GM23248 (cell line): ENCODE results near the gene SLC4A3. TPM values are rescaled to one million over a fixed set of nuclear protein-coding genes. Genes with fewer than 3 reads are reported as not detected.

Experiments used
- DNase-seq: peaks from one replicate; pipeline ENCODE4 v3.0.0-alpha.2; 2015
- H2AFZ ChIP-seq: fragments of 200-600 bp; sonication (generic); 2 replicates; pipeline ENCODE4 v1.6.1; 2016; ENCODE audit warnings: antibody characterized with exemption
- H3F3A ChIP-seq: fragments of 200-600 bp; sonication (generic); 2 replicates; pipeline ENCODE4 v1.6.1; 2016; ENCODE audit warnings: mild to moderate bottlenecking, antibody characterized with exemption, mixed run types; ENCODE audit not compliant: insufficient read depth
- H3K27ac ChIP-seq: fragments of 200-600 bp; sonication (generic); 2 replicates; pipeline ENCODE4 v1.5.1; 2016; ENCODE audit warnings: mild to moderate bottlenecking
- H3K27me3 ChIP-seq: fragments of 200-600 bp; sonication (generic); replicated peaks from 2 replicates; pipeline ENCODE4 v1.6.1; 2016; ENCODE audit warnings: mild to moderate bottlenecking; ENCODE audit not compliant: insufficient read depth
- H3K36me3 ChIP-seq: fragments of 200-600 bp; sonication (generic); 2 replicates; pipeline ENCODE4 v1.6.1; 2016; ENCODE audit warnings: low read depth, mild to moderate bottlenecking
- H3K4me1 ChIP-seq: fragments of 200-600 bp; sonication (generic); 2 replicates; pipeline ENCODE4 v1.6.1; 2016; ENCODE audit warnings: mild to moderate bottlenecking; ENCODE audit not compliant: insufficient read depth
- H3K4me2 ChIP-seq: fragments of 200-600 bp; sonication (generic); one replicate; pipeline ENCODE4 v1.6.1; 2016; ENCODE audit warnings: mild to moderate bottlenecking; ENCODE audit not compliant: unreplicated experiment
- H3K4me3 ChIP-seq: fragments of 200-600 bp; sonication (generic); 2 replicates; pipeline ENCODE4 v1.5.1; 2016; ENCODE audit warnings: mild to moderate bottlenecking
- H3K79me2 ChIP-seq: fragments of 200-600 bp; sonication (generic); 2 replicates; pipeline ENCODE4 v1.6.1; 2016; ENCODE audit warnings: mild to moderate bottlenecking; ENCODE audit not compliant: insufficient read depth
- H3K9ac ChIP-seq: fragments of 200-600 bp; sonication (generic); 2 replicates; pipeline ENCODE4 v1.6.1; 2016; ENCODE audit warnings: mild to moderate bottlenecking
- H3K9me2 ChIP-seq: fragments of 200-600 bp; sonication (generic); 2 replicates; pipeline ENCODE4 v1.6.1; 2016; ENCODE audit warnings: mixed run types, mild to moderate bottlenecking, moderate library complexity; ENCODE audit not compliant: insufficient read depth
- H3K9me3 ChIP-seq: fragments of 200-600 bp; sonication (generic); one replicate; pipeline ENCODE4 v1.6.1; 2017; ENCODE audit warnings: low read depth
- H4K20me1 ChIP-seq: fragments of 200-600 bp; sonication (generic); 2 replicates; pipeline ENCODE4 v1.6.0; 2016; ENCODE audit not compliant: insufficient read depth
- EZH2 ChIP-seq: fragments of 200-600 bp; sonication (generic); IDR thresholded peaks from 2 replicates; pipeline ENCODE4 v1.6.1; 2018; ENCODE audit warnings: antibody characterized with exemption, mild to moderate bottlenecking; ENCODE audit not compliant: insufficient read depth, poor library complexity, severe bottlenecking
- EZH2phosphoT487 ChIP-seq: fragments of 200-600 bp; sonication (generic); IDR thresholded peaks from 2 replicates; pipeline ENCODE4 v1.6.1; 2018; ENCODE audit warnings: antibody characterized with exemption, moderate library complexity, mild to moderate bottlenecking, low read depth; ENCODE audit not compliant: insufficient read depth
- WGBS, 2 experiments: methylation state at CpG; one replicate each; pipeline ENCODE4 v1.1.6; 2015 to 2017; ENCODE audit warnings: low lambda C conversion rate in 2 of 2, low coverage in 1 of 2; ENCODE audit errors: missing lambda C conversion rate in 2 of 2; 5-methylcytosine and 5-hydroxymethylcytosine counted together
- in situ Hi-C: fragments of 300-500 bp; cut with MboI; formaldehyde crosslinking; loops from 2 replicates; pipeline ENCODE4 v1.15.0; 2020
- polyA plus RNA-seq: library from polyadenylated mRNA; unstranded; fragments of >200 nt; fragmentation: Nextera tagmentation; extraction: Ambion mirVana; gene quantifications from 2 replicates; pipeline ENCODE4 v1.2.1, GENCODE V29; 2016
- total RNA-seq: library from RNA; depleted of rRNA; stranded (reverse); fragments of >200 nt; shearing (Covaris generic); gene quantifications from 2 replicates; pipeline ENCODE4 v1.2.3, GENCODE V29; 2014

Gene SLC4A3
- total and polyA plus RNA-seq, 2 experiments from 2014 or later, result 0.54 to 0.79 TPM

DNA sequence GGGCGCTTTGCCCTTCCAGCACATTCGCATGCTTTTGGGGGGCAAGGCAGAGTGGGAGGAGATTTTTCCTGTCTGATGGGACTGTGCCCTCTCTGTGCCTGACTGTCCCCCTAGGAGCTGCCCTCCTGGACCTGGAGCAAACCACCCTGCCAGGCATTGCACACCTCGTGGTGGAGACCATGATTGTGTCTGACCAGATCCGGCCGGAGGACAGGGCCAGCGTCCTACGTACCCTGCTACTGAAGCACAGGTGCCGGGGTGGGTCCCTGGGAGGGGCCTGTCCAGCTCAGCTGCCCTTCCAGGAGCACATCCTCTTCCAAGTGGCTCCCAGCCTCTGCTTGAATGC lies 5.3 kb downstream of the SLC4A3 start:
- Histone ChIP-seq H3K79me2 (no peaks in the 10 kb centered on the region), H3K9me3 (no peaks in the 10 kb centered on the region), H3K9ac (no peak overlapping the region), H3K27me3 (no peaks in the 10 kb centered on the region), H3K36me3 (no peaks in the 10 kb centered on the region), H3F3A (no peaks in the 10 kb centered on the region), H3K9me2 (no peaks in the 10 kb centered on the region), H3K27ac (no peak overlapping the region), H3K4me3 (no peak overlapping the region), H2AFZ (no peak overlapping the region), H4K20me1 (no peaks in the 10 kb centered on the region), H3K4me1 (no peaks in the 10 kb centered on the region), H3K4me2 (no peak overlapping the region)
- 91% methylated on average over 7 to 8 of the region's 8 CpGs for WGBS, 2 experiments
- no peak for DNase-seq
- TF ChIP-seq EZH2, result no peak
- TF ChIP-seq EZH2phosphoT487, result no peak
- in situ Hi-C loops, result no loop called here

- DNase-seq, result no peak
Observed at GRCh38 chr2:219633276-219634065, 6.0 kb downstream of the SLC4A3 start.

DNA sequence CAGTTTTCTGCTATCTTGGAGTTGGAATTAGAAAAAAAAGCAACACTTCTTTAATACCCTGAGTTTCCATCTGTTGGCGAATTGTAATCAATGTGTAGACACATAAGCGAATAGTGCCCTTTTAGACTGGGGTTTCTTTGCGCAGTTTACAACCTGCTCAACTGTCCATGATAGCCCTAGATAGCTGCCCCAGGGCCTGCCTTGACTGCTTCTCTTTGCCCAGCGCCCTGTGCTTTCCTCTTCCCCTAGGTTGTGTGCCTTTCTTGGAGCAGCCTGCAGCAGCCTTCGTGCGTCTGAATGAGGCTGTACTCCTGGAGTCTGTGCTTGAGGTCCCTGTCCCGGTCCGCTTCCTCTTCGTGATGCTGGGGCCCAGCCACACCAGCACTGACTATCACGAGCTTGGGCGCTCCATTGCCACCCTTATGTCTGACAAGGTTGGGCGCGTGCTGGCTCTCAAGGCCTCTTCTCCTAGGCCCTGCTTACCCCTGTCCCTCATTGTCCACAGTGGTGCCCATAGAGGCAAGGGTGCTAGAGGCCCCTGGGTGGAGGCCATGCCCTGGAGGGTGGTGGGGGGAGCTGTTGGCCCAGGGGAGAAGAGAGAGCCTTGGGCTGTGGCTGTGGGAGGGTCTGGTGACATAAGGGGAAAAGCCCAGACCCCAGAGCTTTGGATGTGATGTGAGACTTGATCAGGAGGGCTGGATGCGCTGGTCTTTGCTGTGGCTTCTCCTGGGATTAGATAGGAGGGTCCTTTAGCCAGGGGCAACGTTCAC lies 6.9 kb downstream of the SLC4A3 start:
- H3K27ac ChIP-seq, result no peak overlapping the region
- in situ Hi-C loops, result no loop called here
- H3K9ac ChIP-seq, result no peak overlapping the region
- no peaks in the 10 kb centered on the region for H3K36me3 ChIP-seq
- H3K4me2 ChIP-seq, result no peak overlapping the region
- H4K20me1 ChIP-seq, result no peaks in the 10 kb centered on the region
- H3K9me2 ChIP-seq, result no peaks in the 10 kb centered on the region
- TF ChIP-seq EZH2, result no peak
- no peak for TF ChIP-seq EZH2phosphoT487
- no peak for DNase-seq
- no peak overlapping the region for H2AFZ ChIP-seq
- WGBS, 2 experiments, result 81 to 82% methylated on average over 14 to 15 of the region's 15 CpGs
- H3K4me1 ChIP-seq, result no peaks in the 10 kb centered on the region
- H3F3A ChIP-seq, result no peaks in the 10 kb centered on the region
- H3K4me3 ChIP-seq, result no peak overlapping the region
- H3K27me3 ChIP-seq, result no peaks in the 10 kb centered on the region
- no peaks in the 10 kb centered on the region for H3K79me2 ChIP-seq
- no peaks in the 10 kb centered on the region for H3K9me3 ChIP-seq

More at GRCh38 chr2:219633276-219634065, 6.0 kb downstream of the SLC4A3 start:
- Histone ChIP-seq H3K4me2 (no peak overlapping the region), H3F3A (no peaks in the 10 kb centered on the region), H3K36me3 (no peaks in the 10 kb centered on the region), H3K4me1 (no peaks in the 10 kb centered on the region), H3K27me3 (no peaks in the 10 kb centered on the region), H3K9me2 (no peaks in the 10 kb centered on the region), H4K20me1 (no peaks in the 10 kb centered on the region), H3K4me3 (no peak overlapping the region), H3K79me2 (no peaks in the 10 kb centered on the region), H3K9ac (no peak overlapping the region), H2AFZ (no peak overlapping the region), H3K9me3 (no peaks in the 10 kb centered on the region), H3K27ac (no peak overlapping the region)
- 69 to 70% methylated on average over 21 to 22 of the region's 22 CpGs for WGBS, 2 experiments
- in situ Hi-C loops, result no loop called here
- TF ChIP-seq EZH2 (no peak), EZH2phosphoT487 (no peak)

DNA sequence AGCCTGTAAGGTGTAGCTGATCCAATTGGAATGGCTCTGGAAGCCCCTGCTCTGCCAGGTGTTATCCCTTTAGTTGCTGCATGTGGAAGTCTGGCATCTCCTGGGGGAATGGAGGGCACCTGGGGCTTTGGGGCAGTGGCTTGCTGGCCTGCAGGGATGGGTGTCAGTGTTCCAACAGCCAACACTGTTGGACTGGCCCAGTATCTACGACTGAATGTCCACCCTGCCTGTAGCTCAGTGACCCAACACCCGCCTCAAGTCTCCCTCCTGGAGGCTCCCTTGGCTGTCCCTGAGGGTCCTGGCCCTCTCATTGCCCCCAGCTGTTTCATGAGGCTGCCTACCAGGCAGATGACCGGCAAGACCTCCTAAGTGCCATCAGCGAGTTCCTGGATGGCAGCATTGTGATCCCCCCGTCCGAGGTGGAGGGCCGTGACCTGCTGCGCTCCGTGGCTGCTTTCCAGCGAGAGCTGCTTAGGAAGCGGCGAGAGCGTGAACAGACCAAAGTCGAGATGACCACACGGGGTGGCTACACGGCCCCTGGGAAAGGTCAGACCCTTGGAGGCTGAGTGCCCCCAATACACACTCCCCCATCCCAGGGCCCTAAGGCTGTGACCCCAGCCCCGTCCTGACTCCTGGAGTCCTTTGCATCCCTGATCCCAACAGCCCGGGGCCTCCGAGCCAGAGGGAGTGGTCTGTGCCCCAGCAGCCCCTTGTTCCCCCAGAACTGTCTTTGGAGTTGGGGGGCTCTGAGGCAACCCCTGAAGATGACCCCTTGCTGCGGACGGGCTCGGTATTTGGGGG lies 7.7 kb downstream of the SLC4A3 start:
- no peak overlapping the region for H3K4me2 ChIP-seq
- H3K36me3 ChIP-seq, result no peaks in the 10 kb centered on the region
- no peak overlapping the region for H3K9ac ChIP-seq
- no peaks in the 10 kb centered on the region for H3K79me2 ChIP-seq
- no peaks in the 10 kb centered on the region for H4K20me1 ChIP-seq
- H3K9me2 ChIP-seq, result no peaks in the 10 kb centered on the region
- no peak for DNase-seq
- in situ Hi-C loops, result no loop called here
- TF ChIP-seq EZH2phosphoT487 (no peak), EZH2 (no peak)
- H3K27me3 ChIP-seq, result no peaks in the 10 kb centered on the region
- no peak overlapping the region for H3K27ac ChIP-seq
- H3K4me3 ChIP-seq, result no peak overlapping the region
- no peak overlapping the region for H2AFZ ChIP-seq
- 62 to 63% methylated on average over 22 of the region's 22 CpGs for WGBS, 2 experiments
- H3K9me3 ChIP-seq, result no peaks in the 10 kb centered on the region
- no peaks in the 10 kb centered on the region for H3K4me1 ChIP-seq
- no peaks in the 10 kb centered on the region for H3F3A ChIP-seq
